Thyroid gland (tissue), 4 donors: Measurements from ENCODE around the gene CEMIP2.

ENCODE experiments used
- POLR2A ChIP-seq, 2 donors: fragments of 450-650 bp; IDR thresholded peaks; one replicate each; pipeline ENCODE4 v1.6.1; 2017; ENCODE audit warnings: antibody characterized with exemption in 2 of 2, mild to moderate bottlenecking in 2 of 2, moderate library complexity in 1 of 2
- TF ChIP-seq, protein P1 (sequence below), 6 experiments: fragments of 200-600 bp in 3 of 6; fragments of 450-650 bp in 3 of 6; sonication (generic) in 3 of 6; IDR thresholded peaks; one replicate each; pipeline ENCODE4 v1.5.1; 2016 to 2019; ENCODE audit warnings: antibody characterized with exemption in 6 of 6, mild to moderate bottlenecking in 2 of 6, inconsistent platforms in 1 of 6, moderate library complexity in 1 of 6

- no peak for TF ChIP-seq POLR2A (IDR thresholded peaks at IDR 0.05)
- TF ChIP-seq, protein P1, sequence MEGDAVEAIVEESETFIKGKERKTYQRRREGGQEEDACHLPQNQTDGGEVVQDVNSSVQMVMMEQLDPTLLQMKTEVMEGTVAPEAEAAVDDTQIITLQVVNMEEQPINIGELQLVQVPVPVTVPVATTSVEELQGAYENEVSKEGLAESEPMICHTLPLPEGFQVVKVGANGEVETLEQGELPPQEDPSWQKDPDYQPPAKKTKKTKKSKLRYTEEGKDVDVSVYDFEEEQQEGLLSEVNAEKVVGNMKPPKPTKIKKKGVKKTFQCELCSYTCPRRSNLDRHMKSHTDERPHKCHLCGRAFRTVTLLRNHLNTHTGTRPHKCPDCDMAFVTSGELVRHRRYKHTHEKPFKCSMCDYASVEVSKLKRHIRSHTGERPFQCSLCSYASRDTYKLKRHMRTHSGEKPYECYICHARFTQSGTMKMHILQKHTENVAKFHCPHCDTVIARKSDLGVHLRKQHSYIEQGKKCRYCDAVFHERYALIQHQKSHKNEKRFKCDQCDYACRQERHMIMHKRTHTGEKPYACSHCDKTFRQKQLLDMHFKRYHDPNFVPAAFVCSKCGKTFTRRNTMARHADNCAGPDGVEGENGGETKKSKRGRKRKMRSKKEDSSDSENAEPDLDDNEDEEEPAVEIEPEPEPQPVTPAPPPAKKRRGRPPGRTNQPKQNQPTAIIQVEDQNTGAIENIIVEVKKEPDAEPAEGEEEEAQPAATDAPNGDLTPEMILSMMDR (IDR thresholded peaks at IDR 0.05): no peak
These were observed 12.4 kb downstream of the CEMIP2 start for GRCh38 chr9:71755869-71756268.
